Ascending aorta (tissue), 2 donors: Measurements from ENCODE around the gene NDST1. TPM values are rescaled to one million over a fixed set of nuclear protein-coding genes. Genes with fewer than 3 reads are reported as not detected.

ENCODE experiments used
- DNase-seq, 2 donors: peaks; one replicate each; pipeline ENCODE4 v3.0.0-alpha.2; 2019; ENCODE audit warnings: low spot score in 2 of 2
- H3K27ac ChIP-seq, 2 donors: fragments of 200-600 bp; sonication (generic); one replicate each; pipeline ENCODE4 v1.5.1; 2016 to 2017; ENCODE audit warnings: mild to moderate bottlenecking in 1 of 2
- H3K27me3 ChIP-seq: fragments of 200-600 bp; sonication (generic); one replicate; pipeline ENCODE4 v1.5.1; 2017
- H3K36me3 ChIP-seq, 2 donors: fragments of 200-600 bp; sonication (generic); one replicate each; pipeline ENCODE4 v1.5.1; 2016
- H3K4me1 ChIP-seq, 2 donors: fragments of 200-600 bp; sonication (generic); one replicate each; pipeline ENCODE4 v1.5.1; 2016 to 2017; ENCODE audit warnings: mild to moderate bottlenecking in 1 of 2
- H3K4me3 ChIP-seq, 2 donors: fragments of 200-600 bp; sonication (generic); one replicate each; pipeline ENCODE4 v1.5.1; 2016 to 2017; ENCODE audit warnings: mild to moderate bottlenecking in 1 of 2
- H3K9me3 ChIP-seq, 2 donors: fragments of 200-600 bp; sonication (generic); one replicate each; pipeline ENCODE4 v1.5.1; 2016
- intact Hi-C: fragments of 100-400 bp; cut with DNase I; formaldehyde crosslinking; loops from one replicate; pipeline ENCODE4 v1.15.1; 2023
- total RNA-seq: library from RNA; depleted of rRNA; stranded (reverse); fragments of >200 nt; gene quantifications from one replicate; pipeline ENCODE4 v1.1.0, GENCODE V29; 2016
- TF ChIP-seq, protein P1 (sequence below), 3 experiments: fragments of 200-600 bp in 2 of 3; fragments of 450-650 bp in 1 of 3; sonication (generic) in 2 of 3; IDR thresholded peaks; one replicate each; pipeline ENCODE4 v1.5.1; 2016 to 2019; ENCODE audit warnings: antibody characterized with exemption in 3 of 3, mild to moderate bottlenecking in 1 of 3, moderate library complexity in 1 of 3

Gene NDST1
- total RNA-seq, 1 donor from 2014 or later, result 71.5 TPM

DNA sequence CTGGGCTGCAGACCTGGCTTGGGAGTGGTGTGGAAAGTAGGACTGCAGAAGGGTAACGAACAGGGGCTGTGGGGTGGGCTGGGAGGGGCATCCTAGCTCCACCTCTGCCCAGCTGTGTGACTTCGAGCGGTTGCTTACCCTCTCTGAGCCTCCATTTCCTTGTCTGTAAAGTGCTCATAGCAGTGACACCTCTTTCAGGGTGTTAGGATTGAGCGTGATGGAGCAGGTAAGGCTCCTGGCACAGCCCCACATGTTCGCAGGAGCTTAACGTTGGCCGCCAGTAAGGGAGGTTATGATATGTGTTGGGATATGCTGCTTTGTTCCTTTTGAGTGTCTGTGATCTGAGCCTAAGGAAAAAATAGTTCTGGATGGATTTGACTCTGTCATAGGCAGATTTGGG is 2.1 kb downstream of the NDST1 start:
- DNase-seq, result no peak
- Histone ChIP-seq H3K27ac (peak overlapping the region; percentile 55 to 91), H3K4me3 (no peak overlapping the region), H3K36me3 (no peaks in the 10 kb centered on the region), H3K27me3 (no peaks in the 10 kb centered on the region), H3K4me1 (peaks cover 18 to 81% of the 10 kb centered on the region in 2 donors), H3K9me3 (no peaks in the 10 kb centered on the region)
- TF ChIP-seq, protein P1, sequence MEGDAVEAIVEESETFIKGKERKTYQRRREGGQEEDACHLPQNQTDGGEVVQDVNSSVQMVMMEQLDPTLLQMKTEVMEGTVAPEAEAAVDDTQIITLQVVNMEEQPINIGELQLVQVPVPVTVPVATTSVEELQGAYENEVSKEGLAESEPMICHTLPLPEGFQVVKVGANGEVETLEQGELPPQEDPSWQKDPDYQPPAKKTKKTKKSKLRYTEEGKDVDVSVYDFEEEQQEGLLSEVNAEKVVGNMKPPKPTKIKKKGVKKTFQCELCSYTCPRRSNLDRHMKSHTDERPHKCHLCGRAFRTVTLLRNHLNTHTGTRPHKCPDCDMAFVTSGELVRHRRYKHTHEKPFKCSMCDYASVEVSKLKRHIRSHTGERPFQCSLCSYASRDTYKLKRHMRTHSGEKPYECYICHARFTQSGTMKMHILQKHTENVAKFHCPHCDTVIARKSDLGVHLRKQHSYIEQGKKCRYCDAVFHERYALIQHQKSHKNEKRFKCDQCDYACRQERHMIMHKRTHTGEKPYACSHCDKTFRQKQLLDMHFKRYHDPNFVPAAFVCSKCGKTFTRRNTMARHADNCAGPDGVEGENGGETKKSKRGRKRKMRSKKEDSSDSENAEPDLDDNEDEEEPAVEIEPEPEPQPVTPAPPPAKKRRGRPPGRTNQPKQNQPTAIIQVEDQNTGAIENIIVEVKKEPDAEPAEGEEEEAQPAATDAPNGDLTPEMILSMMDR (IDR thresholded peaks at IDR 0.05), result no peak
- intact Hi-C loops, result no loop called here

DNA sequence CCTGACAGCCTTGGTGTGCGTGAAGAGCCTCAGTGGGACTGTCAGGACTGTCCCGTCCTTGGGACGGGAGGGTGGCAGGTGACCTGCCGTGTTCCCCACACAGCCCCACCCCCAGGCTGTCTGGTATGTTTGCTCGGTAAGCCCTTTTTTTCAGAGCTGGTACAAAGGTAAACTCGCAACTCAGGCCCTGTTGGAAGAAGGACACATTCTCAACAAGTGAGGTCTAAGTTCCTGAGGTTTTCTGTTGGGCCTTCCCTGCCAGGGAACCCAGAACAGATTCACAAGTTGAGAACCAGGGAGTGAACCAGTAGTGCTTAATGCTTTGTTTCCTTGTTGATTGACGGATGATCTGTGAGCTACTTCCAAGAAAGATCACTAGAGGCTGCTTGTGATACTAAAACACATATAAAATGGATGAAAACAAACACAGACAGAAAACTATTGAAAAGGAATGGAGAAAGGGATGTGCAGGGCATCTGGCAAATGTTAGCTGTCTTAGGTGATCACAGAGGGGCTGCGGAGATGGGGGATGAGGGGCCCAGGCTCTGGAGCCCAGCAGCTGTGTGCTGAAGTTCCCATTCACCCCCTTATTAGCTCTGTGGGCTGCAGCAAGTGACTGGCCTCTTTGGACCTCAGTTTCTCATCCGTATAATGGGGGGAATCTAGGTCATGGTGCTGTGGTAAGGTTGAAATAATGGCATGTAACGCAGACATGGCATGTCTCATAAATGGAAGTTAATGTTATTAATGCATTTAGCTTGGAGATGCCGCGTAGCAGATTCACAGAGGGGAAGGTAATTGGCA is 2.7 kb downstream of the NDST1 start:
- H3K9me3 ChIP-seq, result no peaks in the 10 kb centered on the region
- no peak overlapping the region for H3K4me3 ChIP-seq
- H3K4me1 ChIP-seq, result peaks cover 18 to 81% of the 10 kb centered on the region in 2 donors
- TF ChIP-seq, protein P1 (IDR thresholded peaks at IDR 0.05), result no peak
- no peak for DNase-seq
- H3K27me3 ChIP-seq, result no peaks in the 10 kb centered on the region
- H3K27ac ChIP-seq, result peak overlapping the region; percentile 55 to 91
- no peaks in the 10 kb centered on the region for H3K36me3 ChIP-seq
- intact Hi-C loops, result no loop called here

- H3K9me3 ChIP-seq, result no peaks in the 10 kb centered on the region
- intact Hi-C loops, result no loop called here
- TF ChIP-seq, protein P1 (IDR thresholded peaks at IDR 0.05), result no peak
- no peaks in the 10 kb centered on the region for H3K27me3 ChIP-seq
- DNase-seq, result no peak
- no peaks in the 10 kb centered on the region for H3K36me3 ChIP-seq
- H3K4me3 ChIP-seq, result no peak overlapping the region
- peak overlapping the region; percentile 55 to 91 for H3K27ac ChIP-seq
- H3K4me1 ChIP-seq, result peaks cover 24 to 83% of the 10 kb centered on the region in 2 donors
These were observed 3.8 kb downstream of the NDST1 start for GRCh38 chr5:150511578-150512367.

DNA sequence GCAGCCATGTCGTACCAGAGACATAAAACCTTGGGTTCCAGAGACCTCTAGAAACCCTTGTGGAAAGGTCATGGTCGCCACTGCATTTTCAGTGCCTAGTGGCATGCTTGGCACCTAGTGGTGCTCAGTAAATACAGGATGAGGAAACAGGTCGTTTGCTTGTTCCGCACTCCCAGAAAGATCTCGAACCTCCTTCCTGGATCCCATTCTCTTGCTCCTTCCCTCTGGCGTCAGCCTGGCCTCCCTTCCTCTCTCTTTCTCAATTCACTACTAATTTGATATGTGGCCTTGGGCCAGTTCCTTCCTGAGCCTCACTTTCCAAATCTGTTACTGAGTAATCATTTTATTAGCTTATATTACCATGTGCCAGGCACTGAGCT is 4.4 kb downstream of the NDST1 start:
- Histone ChIP-seq H3K36me3 (no peaks in the 10 kb centered on the region), H3K27me3 (no peaks in the 10 kb centered on the region), H3K4me1 (peaks cover 23 to 83% of the 10 kb centered on the region in 2 donors), H3K4me3 (no peak overlapping the region), H3K27ac (peak overlapping the region; percentile 55 to 91), H3K9me3 (no peaks in the 10 kb centered on the region)
- peak in 1 of 2 donors; percentile 82 for DNase-seq
- TF ChIP-seq, protein P1 (IDR thresholded peaks at IDR 0.05), result no peak
- intact Hi-C loops, result no loop called here

DNA sequence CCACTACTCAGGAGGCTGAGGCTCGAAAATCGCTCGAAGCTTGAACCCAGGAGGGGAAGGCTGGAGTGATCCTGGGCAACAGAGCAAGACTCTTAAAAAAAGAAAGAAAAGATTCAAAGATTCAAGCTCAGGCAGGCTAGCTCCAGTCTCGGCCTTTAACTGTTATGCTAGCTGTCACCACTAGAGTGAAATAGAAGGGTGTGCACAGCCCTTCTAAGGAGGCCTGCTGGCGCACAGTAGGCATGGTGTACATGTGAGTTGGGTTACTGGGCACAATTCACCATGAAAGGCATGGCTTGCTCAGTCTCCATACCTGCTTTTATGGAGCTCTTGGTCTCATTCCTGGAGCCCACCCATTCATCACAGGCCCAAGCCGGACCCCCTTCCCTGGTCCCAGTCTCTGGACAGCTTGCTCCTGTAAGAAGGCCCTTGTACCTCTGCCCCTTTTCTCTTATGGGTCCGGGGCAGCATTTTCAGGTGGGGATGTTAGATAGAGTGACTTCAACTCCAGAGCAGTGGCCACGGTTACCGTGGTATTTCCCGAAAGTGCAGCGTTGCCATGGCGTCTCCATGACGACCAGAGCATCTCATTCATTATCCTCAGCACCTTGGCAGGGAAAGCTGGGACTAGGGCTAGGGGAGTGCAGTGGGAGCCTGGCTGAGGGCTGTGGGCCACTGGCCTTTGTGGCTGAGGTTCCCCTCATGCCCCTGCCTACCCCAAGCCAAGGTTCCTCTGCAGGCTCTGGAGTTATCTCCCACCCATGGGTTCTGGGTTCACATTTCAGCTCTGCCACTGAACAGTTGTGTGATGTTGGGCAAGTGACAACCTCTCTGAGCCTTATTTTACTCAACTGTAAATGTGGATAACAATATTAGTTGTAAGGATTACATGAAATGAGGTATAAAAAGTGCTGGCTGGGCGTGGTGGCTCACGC is 5.7 kb downstream of the NDST1 start:
- TF ChIP-seq, protein P1 (IDR thresholded peaks at IDR 0.05), result no peak
- peaks cover 27 to 81% of the 10 kb centered on the region in 2 donors for H3K4me1 ChIP-seq
- H3K27me3 ChIP-seq, result no peaks in the 10 kb centered on the region
- H3K9me3 ChIP-seq, result no peaks in the 10 kb centered on the region
- intact Hi-C loops, result no loop called here
- no peaks in the 10 kb centered on the region for H3K36me3 ChIP-seq
- no peak overlapping the region for H3K4me3 ChIP-seq
- DNase-seq, result no peak
- peak overlapping the region; percentile 78 to 87 for H3K27ac ChIP-seq
